CD1c-positive myeloid dendritic cell (primary cell): ENCODE data around the gene OLFML1.
A peak's percentile ranks its signal among the peaks of the same experiment; 100 is the strongest.

Source experiments
- DNase-seq: peaks from one replicate; pipeline ENCODE4 v3.0.0-alpha.2; 2016; ENCODE audit errors: extremely low spot score

Gene OLFML1

DNA sequence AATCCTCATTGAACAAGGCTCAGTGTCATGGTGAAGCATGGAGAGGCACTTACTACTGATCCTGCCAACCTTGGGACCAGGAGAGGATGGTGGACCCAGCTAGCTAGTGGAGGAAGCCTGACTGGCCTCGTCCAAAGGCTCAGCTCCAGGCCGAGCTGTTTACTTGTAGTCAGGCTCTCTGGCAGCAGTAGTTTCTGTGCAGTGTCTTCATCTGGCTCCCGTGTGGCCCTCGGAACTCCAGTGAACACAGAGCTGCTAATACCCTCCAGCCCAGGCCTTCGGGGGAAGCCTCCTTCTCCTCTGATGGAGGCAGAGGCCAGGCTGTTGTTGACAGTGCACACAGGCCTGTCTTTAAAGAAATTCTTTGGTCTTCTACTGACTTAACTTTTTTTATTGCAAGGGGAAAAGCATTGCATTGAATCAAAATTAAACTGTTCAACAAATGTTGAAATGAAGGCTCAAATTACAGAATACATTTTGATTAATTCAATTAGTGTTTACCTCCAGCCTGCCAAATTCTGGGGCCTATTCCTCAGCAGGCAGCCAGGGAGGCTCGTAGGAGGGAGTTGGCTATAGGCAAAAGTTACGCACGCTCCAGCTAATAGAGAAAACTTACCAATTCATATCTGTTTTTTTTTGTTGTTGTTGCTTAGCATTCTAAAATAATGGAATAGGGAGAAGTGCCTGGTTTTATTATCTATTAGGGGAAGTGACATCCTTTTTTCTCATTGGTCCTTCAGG is 47.3 kb downstream of the OLFML1 start:
- DNase-seq = no peak

GRCh38 chr11:7533199-7534041 is 48.1 kb downstream of the OLFML1 start:
- DNase-seq = no peak

- no peak for DNase-seq
Measured at GRCh38 chr11:7534042-7534378, 48.7 kb downstream of the OLFML1 start.

DNA sequence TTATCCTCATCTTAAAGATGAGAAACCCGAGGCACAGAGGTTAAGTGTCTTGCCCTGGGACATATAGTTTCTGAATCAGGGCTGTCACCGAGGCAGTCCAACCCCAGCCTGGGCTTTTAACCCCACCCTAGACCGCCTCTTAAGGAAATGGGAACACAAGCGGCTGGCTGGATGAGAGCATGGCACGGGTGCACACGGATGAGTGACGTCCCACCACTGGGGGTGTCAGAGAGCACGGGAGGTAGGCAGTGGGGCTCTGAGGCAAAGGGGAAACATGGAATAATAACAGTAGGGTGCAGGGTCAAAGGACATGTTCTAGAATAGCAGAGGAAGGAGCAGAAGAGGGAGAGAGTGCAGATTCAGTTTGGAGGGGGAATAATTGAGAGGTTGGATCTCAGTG is 50.8 kb downstream of the OLFML1 start:
- DNase-seq = peak; percentile 33

GRCh38 chr11:7537265-7537664 is 52.0 kb downstream of the OLFML1 start:
- DNase-seq = no peak

DNA sequence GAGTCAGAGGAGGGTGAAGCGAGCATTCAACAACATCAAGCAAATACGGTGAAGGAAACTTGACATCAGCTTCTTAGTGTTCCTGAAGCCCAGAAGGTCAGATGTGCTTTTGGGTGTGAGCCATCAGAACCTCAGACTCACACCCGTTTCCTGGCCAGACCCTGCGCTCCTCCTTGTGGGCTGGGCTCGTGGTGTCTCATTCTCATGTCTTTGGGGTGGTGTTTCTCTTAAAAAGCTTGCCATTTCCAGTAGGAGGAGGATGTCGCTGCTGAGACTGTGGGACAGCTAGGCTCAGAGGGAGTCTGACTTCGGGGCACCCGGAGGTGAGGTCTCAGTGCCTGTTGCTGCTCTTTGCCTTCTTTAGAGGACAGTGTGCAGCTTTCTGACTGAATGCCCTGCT is 52.7 kb downstream of the OLFML1 start:
- DNase-seq = no peak

GRCh38 chr11:7538466-7539454 is 53.5 kb downstream of the OLFML1 start:
- no peak for DNase-seq

DNA sequence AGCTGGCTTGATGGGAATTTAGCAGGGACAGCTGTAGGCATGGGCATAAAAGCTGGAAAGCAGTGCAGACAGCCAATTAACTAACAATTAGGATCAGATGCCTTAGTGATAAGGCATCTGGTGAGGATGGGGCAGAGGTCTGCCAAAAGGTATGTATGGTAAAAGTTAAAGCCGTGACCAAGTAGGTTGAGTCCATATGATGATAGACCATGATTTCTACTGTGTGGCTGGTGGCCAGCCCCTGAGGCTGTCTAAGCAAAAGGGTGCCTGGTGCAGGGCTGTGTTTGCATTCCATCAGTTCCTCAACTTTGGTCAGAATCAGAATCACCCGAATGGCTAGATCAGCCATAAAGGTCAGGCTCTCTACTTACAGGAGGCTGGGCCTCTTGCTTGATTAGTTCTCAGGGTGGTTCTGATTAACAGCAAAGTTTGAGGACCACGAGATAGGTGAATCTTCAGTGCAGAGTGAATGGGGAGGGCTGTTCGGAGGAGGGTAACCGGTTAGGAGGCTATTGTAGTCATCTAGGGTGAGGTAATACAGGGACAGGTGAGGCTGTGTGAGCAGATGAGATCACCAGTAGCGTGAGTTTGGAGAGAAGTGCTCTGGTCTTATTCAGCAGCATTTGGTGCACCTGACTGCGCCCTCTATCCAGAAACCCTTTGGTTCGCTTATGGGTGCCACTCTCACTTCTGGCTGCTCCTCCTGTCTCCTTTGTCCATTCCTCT is 55.7 kb downstream of the OLFML1 start:
- DNase-seq = no peak

DNA sequence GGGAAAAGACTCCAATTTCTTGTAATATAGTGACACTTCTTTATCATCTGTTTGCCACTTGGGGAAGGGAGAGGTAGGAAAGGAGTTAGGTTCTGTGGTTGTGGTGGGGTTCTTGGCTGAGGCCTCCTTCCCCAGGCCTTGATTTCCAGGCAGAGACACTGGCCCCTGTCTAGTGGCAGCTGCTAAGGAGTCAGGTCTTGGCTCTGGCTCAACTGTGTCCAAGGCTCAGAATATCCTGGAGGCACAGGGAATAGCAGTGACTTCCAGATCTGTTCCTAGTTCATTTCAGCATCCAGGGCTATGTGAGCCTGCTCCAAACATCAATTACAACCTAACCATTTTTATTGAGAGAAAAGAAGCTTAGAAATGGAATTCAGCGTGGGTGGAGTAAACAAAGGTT is 58.0 kb downstream of the OLFML1 start:
- DNase-seq = no peak

GRCh38 chr11:7544021-7544420 is 58.7 kb downstream of the OLFML1 start:
- DNase-seq = no peak

DNA sequence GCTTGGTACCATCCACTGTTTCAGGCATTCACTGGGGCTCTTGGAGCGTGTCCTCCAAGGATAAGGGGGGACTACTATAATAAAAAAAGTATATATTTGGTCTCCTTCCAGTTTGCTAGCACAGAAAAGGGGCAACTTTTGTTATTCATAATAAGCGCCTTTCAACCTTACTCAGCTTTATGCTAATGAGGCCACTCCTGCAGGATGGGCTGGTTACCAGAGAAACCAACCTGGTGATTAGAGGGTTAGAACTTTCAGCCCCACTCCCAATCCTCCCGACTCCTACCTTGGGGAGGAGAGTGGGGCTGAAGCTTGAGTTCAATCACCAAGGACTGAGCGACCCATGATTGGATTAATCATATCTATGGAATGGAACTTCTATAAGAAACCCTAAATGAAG is 60.3 kb downstream of the OLFML1 start:
- DNase-seq = no peak

- no peak for DNase-seq
Measured at GRCh38 chr11:7546324-7546791, 61.1 kb downstream of the OLFML1 start.

- DNase-seq = no peak
Measured at GRCh38 chr11:7547687-7548086, 62.4 kb downstream of the OLFML1 start.

DNA sequence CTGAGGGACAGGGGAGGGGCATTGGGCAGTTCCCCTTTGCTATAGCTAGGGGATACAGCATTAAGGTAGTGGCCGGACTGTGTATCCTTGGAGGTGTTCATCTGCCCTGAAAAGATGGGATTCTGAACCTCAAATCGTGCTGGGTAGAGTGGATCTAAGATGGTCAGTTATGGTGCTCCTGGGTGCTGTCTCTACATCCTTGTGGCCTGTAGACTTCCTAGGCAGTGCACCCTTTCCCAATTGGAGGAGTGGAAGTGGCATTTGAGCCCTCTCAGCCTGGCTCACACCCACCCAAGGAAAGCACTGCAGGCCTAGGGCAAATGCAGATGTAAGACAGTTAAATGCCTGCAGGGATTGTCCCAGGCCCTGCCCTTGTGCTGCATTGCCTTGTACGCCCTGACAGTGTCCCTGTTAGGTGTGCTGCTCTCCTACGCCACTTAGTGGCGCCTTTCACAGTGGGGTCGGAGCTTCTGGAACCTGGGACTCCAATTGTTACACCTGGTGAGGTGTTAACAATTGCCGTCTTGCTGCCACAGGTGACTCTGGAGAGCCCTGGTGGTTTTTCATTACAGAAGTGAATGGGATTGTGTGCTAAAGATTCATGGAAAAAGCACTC is 63.5 kb downstream of the OLFML1 start:
- no peak for DNase-seq

GRCh38 chr11:7549681-7550080 is 64.4 kb downstream of the OLFML1 start:
- DNase-seq = no peak

- peak; percentile 36 for DNase-seq
Measured at GRCh38 chr11:7551571-7551970, 66.3 kb downstream of the OLFML1 start.

DNA sequence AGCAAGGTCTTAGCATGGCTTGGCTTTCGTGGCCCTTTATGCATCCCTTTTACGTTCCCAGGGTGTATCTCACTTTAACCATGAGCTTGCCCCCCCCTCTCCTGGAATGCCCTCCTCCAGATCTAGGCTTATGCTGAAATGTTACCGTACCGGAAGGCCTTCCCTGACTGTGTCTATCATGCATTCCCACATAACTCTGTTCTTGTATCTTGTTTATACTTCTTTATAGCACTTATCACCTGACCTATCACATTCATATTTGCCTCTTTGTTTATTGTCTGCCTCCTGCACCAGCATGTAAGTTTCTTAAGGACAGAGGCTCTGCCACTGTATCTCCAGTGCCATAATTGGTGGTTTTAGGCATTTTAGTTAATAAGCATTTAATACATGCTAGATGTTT is 67.4 kb downstream of the OLFML1 start:
- no peak for DNase-seq

GRCh38 chr11:7555052-7555699 is 69.9 kb downstream of the OLFML1 start:
- DNase-seq = no peak

GRCh38 chr11:7558046-7558445 is 72.7 kb downstream of the OLFML1 start:
- DNase-seq = no peak
